Peyer's patch (tissue), 4 donors: ENCODE results near the gene MAD1L1.

ENCODE experiments used
- CTCF ChIP-seq, 6 experiments: fragments of 450-650 bp in 4 of 6; fragments of 200-600 bp in 2 of 6; sonication (generic) in 1 of 6; IDR thresholded peaks; one replicate each; pipeline ENCODE4 v1.5.1; 2017 to 2019; ENCODE audit warnings: antibody characterized with exemption in 6 of 6, mild to moderate bottlenecking in 3 of 6, moderate library complexity in 1 of 6
- POLR2A ChIP-seq, 2 donors: fragments of 450-650 bp; IDR thresholded peaks; one replicate each; pipeline ENCODE4 v1.5.1; 2017; ENCODE audit warnings: antibody characterized with exemption in 2 of 2, mild to moderate bottlenecking in 2 of 2, moderate library complexity in 2 of 2

- TF ChIP-seq CTCF (IDR thresholded peaks at IDR 0.05): no peak
- TF ChIP-seq POLR2A (IDR thresholded peaks at IDR 0.05): no peak
These were observed 15.5 kb downstream of the MAD1L1 start for GRCh38 chr7:2217206-2217605.
